ENCODE measurements around the gene CYTH1.

The CYTH1 gene

GRCh38 chr17:78731904-78732303 is 50.2 kb downstream of the CYTH1 start:
- 0 out of 2 replicates have a peak, but pooled peaks cover 7% of the 10 kb centered on the region for H4K20me1 ChIP-seq (ENCODE audit: insufficient read depth)
- no peak overlapping the region for H3K4me2 ChIP-seq
- no peak overlapping the region for H3K4me3 ChIP-seq (IDR thresholded peaks at IDR 0.05; ENCODE audit: insufficient read depth, low read depth, low read length)
- TF ChIP-seq CTCF (conservative IDR thresholded peaks at IDR 0.05; ENCODE audit: low read depth, low read length), result no peak
- no peaks in the 10 kb centered on the region for H3K27me3 ChIP-seq (ENCODE audit: insufficient read depth, low read depth)
- peaks cover 78% of the 10 kb centered on the region for H3K4me1 ChIP-seq (ENCODE audit: low read depth, poor library complexity, severe bottlenecking)
- H3K27ac ChIP-seq, result no peak overlapping the region
- H3K79me2 ChIP-seq (ENCODE audit: insufficient read depth, low read depth), result peaks cover 100% of the 10 kb centered on the region
- H2AFZ ChIP-seq (ENCODE audit: low read depth), result no peak overlapping the region
- H3K36me3 ChIP-seq (ENCODE audit: insufficient read depth), result no peaks in the 10 kb centered on the region
- no peak overlapping the region for H3K9ac ChIP-seq

- no peak overlapping the region for H3K9ac ChIP-seq
- H2AFZ ChIP-seq (ENCODE audit: low read depth), result no peak overlapping the region
- TF ChIP-seq CTCF (conservative IDR thresholded peaks at IDR 0.05; ENCODE audit: low read depth, low read length), result no peak
- H3K4me3 ChIP-seq (IDR thresholded peaks at IDR 0.05; ENCODE audit: insufficient read depth, low read depth, low read length), result no peak overlapping the region
- H3K27me3 ChIP-seq (ENCODE audit: insufficient read depth, low read depth), result no peaks in the 10 kb centered on the region
- no peaks in the 10 kb centered on the region for H3K36me3 ChIP-seq (ENCODE audit: insufficient read depth)
- peak overlapping the region; percentile 19; the same call in 1 of the 2 replicates for H3K4me2 ChIP-seq
- H4K20me1 ChIP-seq (ENCODE audit: insufficient read depth), result 0 out of 2 replicates have a peak, but pooled peaks cover 7% of the 10 kb centered on the region
- H3K79me2 ChIP-seq (ENCODE audit: insufficient read depth, low read depth), result peaks cover 98% of the 10 kb centered on the region
- H3K27ac ChIP-seq, result peak overlapping the region; percentile 36; the same call in 1 of the 2 replicates
- peaks cover 79% of the 10 kb centered on the region for H3K4me1 ChIP-seq (ENCODE audit: low read depth, poor library complexity, severe bottlenecking)
These were observed 52.4 kb downstream of the CYTH1 start for GRCh38 chr17:78729641-78730040.

GRCh38 chr17:78728495-78728894 is 53.6 kb downstream of the CYTH1 start:
- Histone ChIP-seq H3K4me2 (peak overlapping the region; percentile 93; the same call in 1 of the 2 replicates), H3K4me1 (ENCODE audit: low read depth, poor library complexity, severe bottlenecking) (peaks cover 79% of the 10 kb centered on the region), H3K79me2 (ENCODE audit: insufficient read depth, low read depth) (peaks cover 98% of the 10 kb centered on the region)

GRCh38 chr17:78727476-78728229 is 54.4 kb downstream of the CYTH1 start:
- H3K4me2 ChIP-seq, result peak overlapping the region; percentile 93; the same call in 1 of the 2 replicates
- no peaks in the 10 kb centered on the region for H3K27me3 ChIP-seq (ENCODE audit: insufficient read depth, low read depth)
- H4K20me1 ChIP-seq (ENCODE audit: insufficient read depth), result 0 out of 2 replicates have a peak, but pooled peaks cover 7% of the 10 kb centered on the region
- no peaks in the 10 kb centered on the region for H3K36me3 ChIP-seq (ENCODE audit: insufficient read depth)
- no peak overlapping the region; the same call in 1 of the 2 replicates for H3K9ac ChIP-seq
- H3K27ac ChIP-seq, result peak overlapping the region; percentile 93
- TF ChIP-seq CTCF (conservative IDR thresholded peaks at IDR 0.05; ENCODE audit: low read depth, low read length), result no peak
- peaks cover 98% of the 10 kb centered on the region for H3K79me2 ChIP-seq (ENCODE audit: insufficient read depth, low read depth)
- H2AFZ ChIP-seq (ENCODE audit: low read depth), result no peak overlapping the region
- no peak overlapping the region for H3K4me3 ChIP-seq (IDR thresholded peaks at IDR 0.05; ENCODE audit: insufficient read depth, low read depth, low read length)
- H3K4me1 ChIP-seq (ENCODE audit: low read depth, poor library complexity, severe bottlenecking), result peaks cover 82% of the 10 kb centered on the region

More at GRCh38 chr17:78728495-78728894, 53.6 kb downstream of the CYTH1 start:
- H2AFZ ChIP-seq (ENCODE audit: low read depth), result no peak overlapping the region
- no peaks in the 10 kb centered on the region for H3K27me3 ChIP-seq (ENCODE audit: insufficient read depth, low read depth)
- H4K20me1 ChIP-seq (ENCODE audit: insufficient read depth), result 0 out of 2 replicates have a peak, but pooled peaks cover 7% of the 10 kb centered on the region
- TF ChIP-seq CTCF (conservative IDR thresholded peaks at IDR 0.05; ENCODE audit: low read depth, low read length), result no peak
- H3K36me3 ChIP-seq (ENCODE audit: insufficient read depth), result no peaks in the 10 kb centered on the region
- H3K27ac ChIP-seq, result peak overlapping the region; percentile 93; the same call in 1 of the 2 replicates
- no peak overlapping the region for H3K9ac ChIP-seq
- no peak overlapping the region for H3K4me3 ChIP-seq (IDR thresholded peaks at IDR 0.05; ENCODE audit: insufficient read depth, low read depth, low read length)

All from KMS-11 (cell line).